Dermis microvascular lymphatic vessel endothelial cell (primary cell): ENCODE measurements around the gene KRTAP17-1. TPM values are rescaled to one million over a fixed set of nuclear protein-coding genes. Genes with fewer than 3 reads are reported as not detected.
"Not testable (repeated sequence)": the region's sequence is repeated elsewhere in the genome, so short reads cannot be mapped to it uniquely, and the experiment has no call there.

Experiments
- DNase-seq, 2 donors: peaks; one replicate each; pipeline versions ENCODE4 v3.0.0 to v3.0.0-alpha.2; 2010; ENCODE audit warnings: low read depth in 2 of 2
- total RNA-seq: library from RNA; depleted of rRNA; stranded (reverse); fragments of >200 nt; gene quantifications from 2 replicates; pipeline ENCODE4 v1.2.1, GENCODE V29; 2014

The KRTAP17-1 gene
- total RNA-seq, result not detected in 2 replicates

GRCh38 chr17:41315204-41315794 is at the start of gene KRTAP17-1:
TSS of gene KRTAP17-1 (minus strand) at chr17:41315710. CDS start at chr17:41315650, 60 bp downstream.
- no peak for DNase-seq

- DNase-seq, result no peak
Observed at GRCh38 chr17:41363881-41364280, 48.4 kb upstream of the KRTAP17-1 start.

- no peak for DNase-seq
Observed at GRCh38 chr17:41360296-41360995, 44.9 kb upstream of the KRTAP17-1 start.

- DNase-seq, result no peak
Observed at GRCh38 chr17:41354536-41354935, 39.0 kb upstream of the KRTAP17-1 start.

- no peak for DNase-seq
Observed at GRCh38 chr17:41352597-41353366, 37.3 kb upstream of the KRTAP17-1 start.

GRCh38 chr17:41351177-41351576 is 35.7 kb upstream of the KRTAP17-1 start:
- DNase-seq, result no peak

- not testable (repeated sequence) for DNase-seq
Observed at GRCh38 chr17:41350381-41350878, 34.9 kb upstream of the KRTAP17-1 start, which contains the start of gene KRT33A. TSS of gene KRT33A (minus strand) at chr17:41350828. CDS start at chr17:41350767, 61 bp downstream.

GRCh38 chr17:41347869-41348760 is 32.6 kb upstream of the KRTAP17-1 start:
- DNase-seq, result no peak

- DNase-seq, result not testable (repeated sequence)
Observed at GRCh38 chr17:41346421-41346820, 30.9 kb upstream of the KRTAP17-1 start.

- no peak for DNase-seq
Observed at GRCh38 chr17:41345992-41346391, 30.5 kb upstream of the KRTAP17-1 start.

GRCh38 chr17:41343029-41343428 is 27.5 kb upstream of the KRTAP17-1 start:
- DNase-seq, result no peak

GRCh38 chr17:41340934-41341861 is 25.7 kb upstream of the KRTAP17-1 start:
- no peak for DNase-seq

- no peak for DNase-seq
Observed at GRCh38 chr17:41340494-41340893, 25.0 kb upstream of the KRTAP17-1 start.

- no peak for DNase-seq
Observed at GRCh38 chr17:41339571-41340172, 24.2 kb upstream of the KRTAP17-1 start.

- DNase-seq, result no peak
Observed at GRCh38 chr17:41338961-41339485, 23.5 kb upstream of the KRTAP17-1 start.

GRCh38 chr17:41335747-41336146 is 20.2 kb upstream of the KRTAP17-1 start:
- no peak for DNase-seq

GRCh38 chr17:41334385-41335305 is 19.1 kb upstream of the KRTAP17-1 start:
- no peak for DNase-seq

GRCh38 chr17:41333836-41334235 is 18.3 kb upstream of the KRTAP17-1 start:
- no peak for DNase-seq
